Body of pancreas (tissue), 4 donors: ENCODE data around the gene OR7A10. TPM values are rescaled to one million over a fixed set of nuclear protein-coding genes. Genes with fewer than 3 reads are reported as not detected.

Source experiments
- ATAC-seq: fragments of 150-250 bp; one replicate; pipeline ENCODE4 v1.9.1; 2016
- DNase-seq, 4 donors: peaks; one replicate each; pipeline ENCODE4 v3.0.0-alpha.2; 2019
- H3K27ac ChIP-seq, 4 donors: fragments of 200-600 bp; sonication (generic); 1 replicate in 3 of 4; 2 replicates in 1 of 4; pipeline versions ENCODE4 v1.5.1 to v1.6.1; 2016 to 2019; ENCODE audit warnings: mild to moderate bottlenecking in 1 of 4, mixed read lengths in 1 of 4, moderate library complexity in 1 of 4
- H3K27me3 ChIP-seq, 2 donors: fragments of 200-600 bp; sonication (generic); one replicate each; pipeline ENCODE4 v1.6.0; 2016; ENCODE audit warnings: mild to moderate bottlenecking in 1 of 2
- H3K36me3 ChIP-seq, 2 donors: fragments of 200-600 bp; sonication (generic); replicated peaks in 1 of 2; 2 replicates each; pipeline ENCODE4 v1.5.1; 2016; ENCODE audit warnings: low read depth in 2 of 2; ENCODE audit not compliant: insufficient read depth in 1 of 2
- H3K4me1 ChIP-seq: fragments of 200-600 bp; sonication (generic); one replicate; pipeline ENCODE4 v1.6.0; 2016
- H3K4me3 ChIP-seq, 2 donors: fragments of 200-600 bp; sonication (generic); 1 replicate in 1 of 2; 2 replicates in 1 of 2; pipeline ENCODE4 v1.5.1; 2016 to 2019
- H3K9me3 ChIP-seq, 3 donors: fragments of 200-600 bp; sonication (generic); 1 replicate in 2 of 3; 2 replicates in 1 of 3; pipeline ENCODE4 v1.5.1; 2016
- POLR2A ChIP-seq, 3 donors: fragments of 450-650 bp; IDR thresholded peaks; one replicate each; pipeline ENCODE4 v1.6.1; 2016; ENCODE audit warnings: antibody characterized with exemption in 3 of 3, mild to moderate bottlenecking in 2 of 3
- WGBS, 2 donors: methylation state at CpG; one replicate each; pipeline ENCODE4 v1.1.5; 2017; 5-methylcytosine and 5-hydroxymethylcytosine counted together
- intact Hi-C: fragments of 100-400 bp; cut with DNase I; formaldehyde crosslinking; loops from one replicate; pipeline ENCODE4 v1.15.1; 2023
- total RNA-seq, 2 donors: library from RNA; depleted of rRNA; stranded (reverse); fragments of >200 nt; gene quantifications; one replicate each; pipeline ENCODE4 v1.1.0, GENCODE V29; 2016
- TF ChIP-seq, protein P1 (sequence below), 7 experiments: fragments of 450-650 bp in 4 of 7; fragments of 200-600 bp in 3 of 7; sonication (generic) in 3 of 7; IDR thresholded peaks; one replicate each; pipeline ENCODE4 v1.5.1; 2016 to 2019; ENCODE audit warnings: antibody characterized with exemption in 7 of 7

Gene OR7A10
- total RNA-seq, 2 donors from 2014 or later = not detected

GRCh38 chr19:14818588-14818987, 30.1 kb downstream of the OR7A10 start:
- H3K27me3 ChIP-seq = no peaks in the 10 kb centered on the region
- WGBS, 2 donors = 53 to 67% methylated on average over 8 of the region's 8 CpGs
- TF ChIP-seq, protein P1, sequence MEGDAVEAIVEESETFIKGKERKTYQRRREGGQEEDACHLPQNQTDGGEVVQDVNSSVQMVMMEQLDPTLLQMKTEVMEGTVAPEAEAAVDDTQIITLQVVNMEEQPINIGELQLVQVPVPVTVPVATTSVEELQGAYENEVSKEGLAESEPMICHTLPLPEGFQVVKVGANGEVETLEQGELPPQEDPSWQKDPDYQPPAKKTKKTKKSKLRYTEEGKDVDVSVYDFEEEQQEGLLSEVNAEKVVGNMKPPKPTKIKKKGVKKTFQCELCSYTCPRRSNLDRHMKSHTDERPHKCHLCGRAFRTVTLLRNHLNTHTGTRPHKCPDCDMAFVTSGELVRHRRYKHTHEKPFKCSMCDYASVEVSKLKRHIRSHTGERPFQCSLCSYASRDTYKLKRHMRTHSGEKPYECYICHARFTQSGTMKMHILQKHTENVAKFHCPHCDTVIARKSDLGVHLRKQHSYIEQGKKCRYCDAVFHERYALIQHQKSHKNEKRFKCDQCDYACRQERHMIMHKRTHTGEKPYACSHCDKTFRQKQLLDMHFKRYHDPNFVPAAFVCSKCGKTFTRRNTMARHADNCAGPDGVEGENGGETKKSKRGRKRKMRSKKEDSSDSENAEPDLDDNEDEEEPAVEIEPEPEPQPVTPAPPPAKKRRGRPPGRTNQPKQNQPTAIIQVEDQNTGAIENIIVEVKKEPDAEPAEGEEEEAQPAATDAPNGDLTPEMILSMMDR (IDR thresholded peaks at IDR 0.05) = no peak
- TF ChIP-seq POLR2A (IDR thresholded peaks at IDR 0.05) = no peak

GRCh38 chr19:14817052-14817451, 31.7 kb downstream of the OR7A10 start:
- 57 to 65% methylated on average over 3 of the region's 3 CpGs for WGBS, 2 donors
- intact Hi-C loops = no loop called here
- ATAC-seq = no peak

More at GRCh38 chr19:14818588-14818987, 30.1 kb downstream of the OR7A10 start:
- intact Hi-C loops = no loop called here
- Histone ChIP-seq H3K27ac (no peak overlapping the region), H3K36me3 (no peaks in the 10 kb centered on the region), H3K4me1 (no peaks in the 10 kb centered on the region), H3K9me3 (no peaks in the 10 kb centered on the region), H3K4me3 (no peak overlapping the region)
- ATAC-seq = no peak
- no peak for DNase-seq

DNA sequence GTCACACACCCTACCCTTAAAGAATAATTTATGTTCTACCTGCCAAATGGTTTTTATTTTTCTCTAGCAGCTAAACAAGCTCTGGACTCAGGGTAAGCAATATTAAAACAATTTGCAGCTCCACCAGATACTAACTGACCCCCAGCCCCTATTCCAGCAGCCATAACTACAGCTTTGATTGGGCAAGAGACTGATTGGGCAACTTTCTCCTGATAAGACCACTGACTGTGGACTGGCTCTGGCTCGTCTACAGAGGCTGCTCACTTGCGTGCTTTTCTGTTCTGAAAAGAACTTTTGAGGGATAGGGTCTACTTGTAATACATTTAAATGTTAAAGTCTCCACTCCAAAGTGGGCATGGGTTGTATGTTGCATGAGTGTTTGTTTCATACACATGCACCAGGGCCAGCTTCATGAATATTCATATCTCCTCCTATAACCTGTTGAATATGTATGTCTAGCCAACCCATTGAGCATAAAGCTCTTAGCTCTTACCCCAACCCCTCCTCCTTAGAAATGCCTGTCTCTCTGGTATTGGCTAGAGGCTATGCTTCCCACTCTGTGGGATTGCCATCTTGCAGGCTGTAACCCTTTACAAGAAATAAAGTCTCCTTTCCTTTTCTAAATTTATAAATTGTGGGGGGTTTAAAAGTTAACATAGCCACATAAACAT, 33.6 kb downstream of the OR7A10 start:
- WGBS, 2 donors = 38 to 49% methylated on average over 2 of the region's 2 CpGs
- Histone ChIP-seq H3K27me3 (no peaks in the 10 kb centered on the region), H3K4me3 (no peak overlapping the region), H3K9me3 (no peaks in the 10 kb centered on the region), H3K36me3 (no peaks in the 10 kb centered on the region), H3K4me1 (no peaks in the 10 kb centered on the region), H3K27ac (no peak overlapping the region)
- no peak for ATAC-seq
- intact Hi-C loops = no loop called here
- TF ChIP-seq, protein P1 (IDR thresholded peaks at IDR 0.05) = no peak
- TF ChIP-seq POLR2A (IDR thresholded peaks at IDR 0.05) = no peak
- no peak for DNase-seq

More at GRCh38 chr19:14817052-14817451, 31.7 kb downstream of the OR7A10 start:
- no peaks in the 10 kb centered on the region for H3K27me3 ChIP-seq
- H3K36me3 ChIP-seq = no peaks in the 10 kb centered on the region
- DNase-seq = no peak
- H3K9me3 ChIP-seq = no peaks in the 10 kb centered on the region
- no peak overlapping the region for H3K4me3 ChIP-seq
- TF ChIP-seq POLR2A (IDR thresholded peaks at IDR 0.05) = no peak
- TF ChIP-seq, protein P1 (IDR thresholded peaks at IDR 0.05) = no peak
- no peak overlapping the region for H3K27ac ChIP-seq
- H3K4me1 ChIP-seq = no peaks in the 10 kb centered on the region

- no peak for DNase-seq
- no peak for ATAC-seq
- WGBS, 2 donors = 37 to 48% methylated on average over 9 of the region's 9 CpGs
- no peak overlapping the region for H3K27ac ChIP-seq
- intact Hi-C loops = no loop called here
- no peaks in the 10 kb centered on the region for H3K36me3 ChIP-seq
- no peak for TF ChIP-seq POLR2A (IDR thresholded peaks at IDR 0.05)
- TF ChIP-seq, protein P1 (IDR thresholded peaks at IDR 0.05) = no peak
- H3K4me3 ChIP-seq = no peak overlapping the region
- H3K4me1 ChIP-seq = no peaks in the 10 kb centered on the region
- no peaks in the 10 kb centered on the region for H3K9me3 ChIP-seq
- H3K27me3 ChIP-seq = no peaks in the 10 kb centered on the region
These were observed 39.3 kb downstream of the OR7A10 start for GRCh38 chr19:14809272-14810057.
